Lower lobe of right lung (tissue), 2 donors: Measurements from ENCODE around the gene IWS1. TPM values are rescaled to one million over a fixed set of nuclear protein-coding genes. Genes with fewer than 3 reads are reported as not detected.

ENCODE experiments used
- ATAC-seq, 2 donors: fragments of 200-7000 bp; cut with Tn5 transposase; one replicate each; pipeline ENCODE4 v1.9.1; 2020 to 2022; ENCODE audit warnings: mild to moderate bottlenecking in 2 of 2, moderate library complexity in 2 of 2
- DNase-seq: peaks from one replicate; pipeline ENCODE4 v3.0.0-alpha.2; 2020
- H3K27ac ChIP-seq: fragments of 200-600 bp; one replicate; pipeline ENCODE4 v1.8.0; 2022
- H3K27me3 ChIP-seq: fragments of 200-600 bp; one replicate; pipeline ENCODE4 v1.8.0; 2022; ENCODE audit warnings: low read depth
- H3K36me3 ChIP-seq: fragments of 200-600 bp; one replicate; pipeline ENCODE4 v1.8.0; 2022; ENCODE audit warnings: mild to moderate bottlenecking
- H3K4me1 ChIP-seq: fragments of 200-600 bp; one replicate; pipeline ENCODE4 v1.8.0; 2022
- H3K4me3 ChIP-seq: fragments of 200-600 bp; one replicate; pipeline ENCODE4 v1.8.0; 2022; ENCODE audit warnings: mild to moderate bottlenecking
- H3K9me3 ChIP-seq: fragments of 200-600 bp; one replicate; pipeline ENCODE4 v1.8.0; 2022
- intact Hi-C: fragments of 100-400 bp; cut with DNase I; formaldehyde crosslinking; loops from one replicate; pipeline ENCODE4 v1.11.0; 2022
- total RNA-seq: library from RNA; stranded (reverse); fragmentation: NEBNext Ultra II Directional; extraction: Animal tissue kit (Norgen Biotek cat#: 25700); gene quantifications from one replicate; pipeline ENCODE4 v1.2.1, GENCODE V29; 2021
- TF ChIP-seq, protein P1 (sequence below): fragments of 200-600 bp; IDR thresholded peaks from one replicate; pipeline ENCODE4 v1.8.0; 2022; ENCODE audit warnings: antibody characterized with exemption, mild to moderate bottlenecking
- donor health status: DM: no; HTN: yes; CAD: no; lungs with severe emphysema.

IWS1 gene
- total RNA-seq, 1 donor from 2014 or later: 36.7 TPM

DNA sequence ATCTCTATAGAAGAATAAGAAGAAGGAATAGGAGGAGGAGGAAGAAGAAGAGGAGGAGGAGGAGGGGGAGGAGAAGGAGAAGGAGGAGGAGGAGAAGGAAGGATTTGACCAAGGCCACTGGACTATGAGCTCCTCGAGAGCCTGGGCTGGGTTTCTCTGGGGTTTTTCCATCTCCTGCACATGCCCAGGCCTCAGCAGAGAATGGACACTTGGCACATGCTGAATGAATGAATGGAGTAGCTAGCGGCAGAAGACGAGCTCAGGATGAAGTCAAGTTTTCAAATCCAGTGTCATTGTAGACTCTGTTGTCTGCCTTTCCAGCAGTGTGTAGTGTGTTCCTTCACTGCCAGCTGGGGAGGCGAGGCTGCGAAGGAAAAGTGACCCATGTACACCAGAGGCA is 11.4 kb upstream of the IWS1 start:
- Histone ChIP-seq H3K27ac (no peak overlapping the region), H3K4me3 (no peak overlapping the region), H3K4me1 (no peaks in the 10 kb centered on the region), H3K27me3 (peaks cover 9% of the 10 kb centered on the region), H3K36me3 (no peaks in the 10 kb centered on the region), H3K9me3 (no peaks in the 10 kb centered on the region)
- DNase-seq (no peak), ATAC-seq (no peak)
- intact Hi-C loops: no loop called here
- TF ChIP-seq, protein P1, sequence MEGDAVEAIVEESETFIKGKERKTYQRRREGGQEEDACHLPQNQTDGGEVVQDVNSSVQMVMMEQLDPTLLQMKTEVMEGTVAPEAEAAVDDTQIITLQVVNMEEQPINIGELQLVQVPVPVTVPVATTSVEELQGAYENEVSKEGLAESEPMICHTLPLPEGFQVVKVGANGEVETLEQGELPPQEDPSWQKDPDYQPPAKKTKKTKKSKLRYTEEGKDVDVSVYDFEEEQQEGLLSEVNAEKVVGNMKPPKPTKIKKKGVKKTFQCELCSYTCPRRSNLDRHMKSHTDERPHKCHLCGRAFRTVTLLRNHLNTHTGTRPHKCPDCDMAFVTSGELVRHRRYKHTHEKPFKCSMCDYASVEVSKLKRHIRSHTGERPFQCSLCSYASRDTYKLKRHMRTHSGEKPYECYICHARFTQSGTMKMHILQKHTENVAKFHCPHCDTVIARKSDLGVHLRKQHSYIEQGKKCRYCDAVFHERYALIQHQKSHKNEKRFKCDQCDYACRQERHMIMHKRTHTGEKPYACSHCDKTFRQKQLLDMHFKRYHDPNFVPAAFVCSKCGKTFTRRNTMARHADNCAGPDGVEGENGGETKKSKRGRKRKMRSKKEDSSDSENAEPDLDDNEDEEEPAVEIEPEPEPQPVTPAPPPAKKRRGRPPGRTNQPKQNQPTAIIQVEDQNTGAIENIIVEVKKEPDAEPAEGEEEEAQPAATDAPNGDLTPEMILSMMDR: no peak

DNA sequence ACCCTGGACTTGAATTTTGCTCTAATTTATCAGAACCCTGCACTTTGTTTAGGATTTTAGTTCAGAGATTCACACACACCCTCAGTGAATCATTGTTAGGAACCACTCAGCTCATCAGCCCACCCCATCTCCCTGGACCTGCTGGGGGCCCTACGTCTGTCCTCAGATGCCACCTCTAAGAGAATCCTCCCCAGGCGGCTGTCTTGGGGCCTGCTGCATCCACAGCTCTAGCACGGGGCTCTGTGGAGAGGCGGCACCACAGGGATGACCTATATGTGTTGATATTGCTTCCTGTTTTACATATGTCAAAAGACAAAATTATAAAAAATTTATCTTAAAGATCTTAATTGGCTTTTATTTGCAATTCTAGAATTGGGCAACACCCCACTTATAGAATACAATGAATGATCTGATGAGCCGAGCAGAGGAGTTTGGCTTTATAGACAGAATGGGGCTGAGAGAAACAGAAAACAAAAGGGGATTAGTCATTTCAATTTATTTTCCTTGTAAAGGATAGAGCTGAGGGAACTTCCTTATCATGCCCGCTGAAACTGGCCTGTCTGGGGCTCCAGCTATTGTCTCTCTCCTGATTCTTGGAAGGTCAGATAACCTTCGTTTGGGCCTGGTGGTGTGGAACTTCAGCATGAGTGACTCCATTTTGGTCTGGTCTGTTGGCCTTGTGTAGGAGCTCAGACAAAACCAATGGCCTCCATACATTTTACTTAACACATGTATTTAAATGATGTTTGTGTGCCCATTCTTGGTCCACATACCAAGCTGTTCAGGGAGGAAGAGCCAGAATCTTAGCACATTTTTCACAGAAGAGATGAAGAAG is 10.6 kb upstream of the IWS1 start:
- Histone ChIP-seq H3K4me3 (no peak overlapping the region), H3K9me3 (no peaks in the 10 kb centered on the region), H3K36me3 (no peaks in the 10 kb centered on the region), H3K4me1 (no peaks in the 10 kb centered on the region), H3K27ac (no peak overlapping the region), H3K27me3 (peaks cover 9% of the 10 kb centered on the region)
- DNase-seq (no peak), ATAC-seq (no peak)
- intact Hi-C loops: no loop called here
- TF ChIP-seq, protein P1: no peak

GRCh38 chr2:127535918-127536317 is 9.6 kb upstream of the IWS1 start:
- H3K36me3 ChIP-seq: no peaks in the 10 kb centered on the region
- H3K9me3 ChIP-seq: no peaks in the 10 kb centered on the region
- H3K4me1 ChIP-seq: no peaks in the 10 kb centered on the region
- ATAC-seq (no peak), DNase-seq (no peak)
- peaks cover 9% of the 10 kb centered on the region for H3K27me3 ChIP-seq
- TF ChIP-seq, protein P1: no peak
- no peak overlapping the region for H3K4me3 ChIP-seq
- no peak overlapping the region for H3K27ac ChIP-seq
- intact Hi-C loops: no loop called here

DNA sequence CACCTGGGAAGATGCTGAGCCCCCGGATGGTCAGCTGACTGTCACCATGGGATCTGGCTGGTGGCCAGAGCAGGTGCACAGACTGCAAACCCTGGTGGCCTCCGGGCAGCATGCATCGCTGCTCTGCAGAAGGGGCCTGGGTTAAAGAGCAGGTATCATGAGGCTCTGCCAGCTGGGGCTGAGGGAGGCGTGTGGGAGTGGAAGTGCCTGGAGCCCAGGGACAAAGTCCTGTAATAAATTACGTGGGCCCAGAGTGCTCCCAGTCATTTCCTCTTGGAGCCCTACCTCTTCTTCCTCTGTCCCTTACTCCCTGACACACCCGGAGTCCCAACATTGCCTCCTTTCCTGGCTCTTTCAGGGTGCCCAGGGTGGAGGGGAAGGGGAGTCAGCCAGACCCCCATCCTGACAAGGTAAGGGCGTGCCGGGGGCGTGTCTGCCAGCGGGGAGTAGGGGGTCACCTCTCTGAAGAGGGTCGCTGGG is 9.2 kb upstream of the IWS1 start, which contains the start of gene MYO7B:
Gene MYO7B, plus strand, starts transcription at position 262 of the 480 bp plus-strand sequence. CDS start 24,040 bp downstream, outside the sequence.
- H3K4me3 ChIP-seq: no peak within 1 kb of the TSS
- DNase-seq: no peak
- TF ChIP-seq, protein P1: no peak

DNA sequence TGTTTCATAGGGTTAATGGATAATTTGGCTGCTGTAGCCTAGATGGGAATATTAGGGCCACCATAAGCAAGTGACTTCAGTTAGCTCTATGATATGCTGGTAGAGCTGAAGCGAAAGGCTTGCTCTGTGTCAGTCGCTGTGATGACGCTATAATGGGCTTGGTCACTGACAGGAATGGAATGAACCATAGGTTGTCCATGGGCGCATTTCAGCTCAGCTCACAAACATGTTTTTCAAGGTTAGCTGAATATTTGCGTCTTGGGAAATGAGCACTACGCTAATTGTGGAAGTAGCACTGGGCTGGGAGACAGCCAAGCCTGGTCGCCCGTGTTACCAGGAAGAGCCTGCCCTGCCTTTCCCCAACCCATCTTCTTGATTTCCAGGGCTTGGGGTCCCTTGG is 6.0 kb upstream of the IWS1 start:
- H3K4me3 ChIP-seq: no peak overlapping the region
- no peak overlapping the region for H3K27ac ChIP-seq
- no peaks in the 10 kb centered on the region for H3K36me3 ChIP-seq
- H3K27me3 ChIP-seq: peaks cover 9% of the 10 kb centered on the region
- no peak for ATAC-seq
- intact Hi-C loops: no loop called here
- H3K9me3 ChIP-seq: no peaks in the 10 kb centered on the region
- TF ChIP-seq, protein P1: no peak
- no peak for DNase-seq
- peaks cover 4% of the 10 kb centered on the region for H3K4me1 ChIP-seq

More for the DNA sequence above, 9.2 kb upstream of the IWS1 start, which contains the start of gene MYO7B:
- intact Hi-C loops: no loop called here
- H3K4me1 ChIP-seq: no peaks in the 10 kb centered on the region
- no peaks in the 10 kb centered on the region for H3K9me3 ChIP-seq
- no peak for ATAC-seq
- H3K27me3 ChIP-seq: peaks cover 9% of the 10 kb centered on the region
- no peak within 1 kb of the TSS for H3K27ac ChIP-seq
- no peaks in the 10 kb centered on the region for H3K36me3 ChIP-seq
